ENCODE results near the gene COPZ2.

DNA sequence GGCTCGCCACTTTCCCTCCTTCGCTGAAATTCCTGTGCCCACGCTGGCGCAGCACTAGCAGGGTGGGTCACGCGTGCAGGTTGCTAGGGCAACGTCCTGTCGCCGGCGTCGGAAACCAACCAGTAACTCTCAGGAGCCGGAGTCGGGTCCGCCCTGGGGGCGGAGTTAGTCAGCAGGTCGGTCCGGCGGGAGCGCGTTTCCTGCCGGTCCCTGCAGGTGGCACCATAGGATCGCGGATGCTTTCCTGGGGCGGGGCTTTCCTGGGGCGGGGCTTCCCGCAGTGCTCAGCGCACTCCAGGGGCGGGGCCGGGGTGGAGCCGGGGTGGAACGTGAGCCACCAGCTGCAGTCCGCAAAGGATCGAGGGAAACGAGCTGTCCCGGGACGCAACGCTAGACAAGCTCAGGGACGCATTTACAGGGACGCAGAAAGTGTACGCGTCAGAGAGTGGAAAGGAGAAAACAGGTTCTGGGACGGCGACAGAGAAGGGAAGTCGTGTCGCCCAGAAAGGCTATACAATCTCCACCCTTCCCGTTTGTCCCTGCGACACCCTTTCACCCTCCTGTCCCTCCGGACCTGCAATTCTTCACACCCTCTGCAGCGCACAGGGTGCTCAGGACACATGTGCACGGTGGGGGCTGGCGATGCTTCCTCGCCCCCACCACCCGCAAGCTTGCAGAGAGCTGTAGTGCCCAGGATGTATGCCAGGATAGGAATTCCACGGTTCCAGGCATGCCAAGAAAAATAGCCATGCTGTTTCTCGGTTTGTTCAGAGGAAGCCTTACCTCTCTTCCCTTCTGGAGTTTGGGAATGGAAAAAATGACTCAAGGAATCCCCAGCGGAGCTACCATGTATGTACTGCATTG lies 12.3 kb downstream of the COPZ2 start:
- TF ChIP-seq, protein P1, sequence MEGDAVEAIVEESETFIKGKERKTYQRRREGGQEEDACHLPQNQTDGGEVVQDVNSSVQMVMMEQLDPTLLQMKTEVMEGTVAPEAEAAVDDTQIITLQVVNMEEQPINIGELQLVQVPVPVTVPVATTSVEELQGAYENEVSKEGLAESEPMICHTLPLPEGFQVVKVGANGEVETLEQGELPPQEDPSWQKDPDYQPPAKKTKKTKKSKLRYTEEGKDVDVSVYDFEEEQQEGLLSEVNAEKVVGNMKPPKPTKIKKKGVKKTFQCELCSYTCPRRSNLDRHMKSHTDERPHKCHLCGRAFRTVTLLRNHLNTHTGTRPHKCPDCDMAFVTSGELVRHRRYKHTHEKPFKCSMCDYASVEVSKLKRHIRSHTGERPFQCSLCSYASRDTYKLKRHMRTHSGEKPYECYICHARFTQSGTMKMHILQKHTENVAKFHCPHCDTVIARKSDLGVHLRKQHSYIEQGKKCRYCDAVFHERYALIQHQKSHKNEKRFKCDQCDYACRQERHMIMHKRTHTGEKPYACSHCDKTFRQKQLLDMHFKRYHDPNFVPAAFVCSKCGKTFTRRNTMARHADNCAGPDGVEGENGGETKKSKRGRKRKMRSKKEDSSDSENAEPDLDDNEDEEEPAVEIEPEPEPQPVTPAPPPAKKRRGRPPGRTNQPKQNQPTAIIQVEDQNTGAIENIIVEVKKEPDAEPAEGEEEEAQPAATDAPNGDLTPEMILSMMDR (IDR thresholded peaks at IDR 0.05 in 8 of 11, conservative IDR thresholded peaks at IDR 0.05 in 3 of 11) = peak; percentile 87 to 99 (median 95)
- peak; percentile 52 to 77 (median 73) for TF ChIP-seq POLR2AphosphoS5 (IDR thresholded peaks at IDR 0.05)

Data from spleen (tissue), 7 donors.